Small intestine (tissue), 7 donors: Measurements from ENCODE around the gene TSPAN5. TPM values are rescaled to one million over a fixed set of nuclear protein-coding genes. Genes with fewer than 3 reads are reported as not detected.

ENCODE experiments used
- DNase-seq, 2 donors: peaks; one replicate each; pipeline versions ENCODE4 v3.0.0 to v3.0.0-alpha.2; 2013
- FAIRE-seq: peaks from 2 replicates; lab custom pipeline; 2012; peaks lifted over from hg19 to GRCh38; lab: Jason Lieb, UNC
- H3K27ac ChIP-seq, 3 donors: one replicate each; pipeline ENCODE4 v1.5.1; 2013; ENCODE audit warnings: low read length in 2 of 3, mild to moderate bottlenecking in 2 of 3, control low read depth in 1 of 3, inconsistent platforms in 1 of 3, low read depth in 1 of 3, moderate library complexity in 1 of 3
- H3K27me3 ChIP-seq, 3 donors: one replicate each; pipeline ENCODE4 v1.6.1; 2013; ENCODE audit warnings: low read length in 3 of 3, inconsistent platforms in 1 of 3; ENCODE audit not compliant: control insufficient read depth in 3 of 3, insufficient read depth in 3 of 3
- H3K36me3 ChIP-seq, 3 donors: one replicate each; pipeline ENCODE4 v1.6.1; 2013; ENCODE audit warnings: low read length in 3 of 3, inconsistent platforms in 1 of 3, low read depth in 1 of 3, mild to moderate bottlenecking in 1 of 3, moderate library complexity in 1 of 3; ENCODE audit not compliant: control insufficient read depth in 3 of 3, insufficient read depth in 2 of 3
- H3K4me1 ChIP-seq, 3 donors: one replicate each; pipeline ENCODE4 v1.6.1; 2013; ENCODE audit warnings: low read length in 2 of 3, inconsistent platforms in 1 of 3, low read depth in 1 of 3, mild to moderate bottlenecking in 1 of 3, moderate library complexity in 1 of 3; ENCODE audit not compliant: control insufficient read depth in 3 of 3, insufficient read depth in 2 of 3
- H3K4me3 ChIP-seq, 3 donors: one replicate each; pipeline ENCODE4 v1.5.1; 2013; ENCODE audit warnings: low read length in 3 of 3, control low read depth in 1 of 3, inconsistent platforms in 1 of 3, low read depth in 1 of 3, mild to moderate bottlenecking in 1 of 3, moderate library complexity in 1 of 3
- H3K9me3 ChIP-seq, 2 donors: one replicate each; pipeline ENCODE4 v1.6.1; 2013; ENCODE audit warnings: low read depth in 1 of 2, low read length in 1 of 2; ENCODE audit not compliant: control insufficient read depth in 2 of 2, insufficient read depth in 1 of 2
- WGBS, 3 donors: extraction: QIAGEN DNeasy Blood & Tissue Kit; methylation state at CpG; one replicate each; pipeline ENCODE4 v1.1.7; 2013; 5-methylcytosine and 5-hydroxymethylcytosine counted together
- polyA plus RNA-seq, 4 donors: library from polyadenylated mRNA; stranded (reverse) in 3 of 4; unstranded in 1 of 4; fragments of 200-250 nt in 3 of 4; fragments of 120-200 nt in 1 of 4; gene quantifications; one replicate each; pipeline versions ENCODE4 v1.2.1 to v1.2.3, GENCODE V29; 2013
- donor health status: healthy with polysubstance abuse.
- donor health status: control.
- donor health status: control.
- donor health status: Bipolar disorder and iron deficiency.
- donor health status: healthy.

Gene TSPAN5
- polyA plus RNA-seq, 4 donors: 0.67 to 4.9 (median 2.2) TPM

DNA sequence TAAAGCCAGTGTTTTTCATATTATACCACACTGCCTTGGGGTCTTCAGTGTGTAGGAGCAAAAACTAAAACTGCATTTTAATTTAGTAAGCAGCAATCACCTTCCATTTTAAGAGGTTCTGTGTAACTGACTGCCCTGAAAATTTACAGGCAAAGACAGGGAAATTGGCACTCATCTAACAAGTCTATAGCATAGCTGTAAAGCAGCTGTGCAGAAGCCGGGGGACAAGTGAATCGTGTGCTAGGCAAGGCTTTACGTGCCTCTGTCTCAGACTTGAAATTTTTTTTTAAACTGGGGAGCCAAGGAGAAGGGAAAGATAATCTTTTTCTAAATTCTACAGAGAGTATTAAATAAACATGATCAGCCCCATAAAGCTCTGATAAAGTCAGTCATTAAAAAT lies 39.7 kb downstream of the TSPAN5 start:
- Histone ChIP-seq H3K9me3 (no peaks in the 10 kb centered on the region), H3K27me3 (no peaks in the 10 kb centered on the region), H3K36me3 (no peaks in the 10 kb centered on the region), H3K4me1 (no peaks in the 10 kb centered on the region), H3K27ac (no peak overlapping the region), H3K4me3 (no peak overlapping the region)
- DNase-seq: no peak
- no peak for FAIRE-seq
- WGBS, 3 donors: 85 to 92% (median 91%) methylated on average over 3 of the region's 3 CpGs

DNA sequence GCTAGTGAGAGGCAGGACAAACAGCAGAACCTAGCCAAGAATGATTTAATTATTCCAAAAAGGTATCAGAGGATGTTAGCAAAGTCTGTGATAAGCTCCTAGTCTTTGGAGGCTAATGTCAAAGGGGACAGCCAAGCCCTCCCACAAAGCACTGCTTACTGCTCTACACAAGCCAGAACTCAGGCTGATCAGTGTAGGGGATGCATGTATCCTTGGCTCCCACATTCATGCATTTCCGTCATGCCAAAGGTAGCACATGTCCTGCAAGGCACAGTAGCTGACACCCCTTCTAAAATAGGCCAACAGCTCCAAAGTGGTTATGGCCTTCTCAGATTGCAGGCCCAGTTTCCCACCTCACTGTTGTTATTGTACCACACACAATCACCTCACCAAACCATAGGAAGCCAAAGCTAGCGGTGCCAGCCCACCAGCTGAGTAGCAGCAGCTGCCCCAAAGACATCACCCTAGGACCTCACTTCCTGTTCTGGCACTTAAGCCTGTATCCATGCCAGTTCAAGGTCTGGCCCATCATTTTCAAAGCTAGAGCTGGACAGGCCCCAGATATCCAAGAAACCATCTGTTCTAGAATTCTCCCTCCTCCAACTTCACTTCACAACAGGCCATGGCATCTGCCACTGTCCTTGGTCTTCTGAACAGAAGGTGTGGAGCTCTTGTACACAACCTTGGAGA lies 40.9 kb downstream of the TSPAN5 start:
- no peaks in the 10 kb centered on the region for H3K9me3 ChIP-seq
- 83 to 89% (median 86%) methylated on average over 2 of the region's 2 CpGs for WGBS, 3 donors
- no peak for DNase-seq
- no peaks in the 10 kb centered on the region for H3K36me3 ChIP-seq
- H3K4me3 ChIP-seq: no peak overlapping the region
- no peak overlapping the region for H3K27ac ChIP-seq
- no peaks in the 10 kb centered on the region for H3K27me3 ChIP-seq
- H3K4me1 ChIP-seq: no peaks in the 10 kb centered on the region
- FAIRE-seq: no peak

- H3K9me3 ChIP-seq: no peaks in the 10 kb centered on the region
- no peak overlapping the region for H3K4me3 ChIP-seq
- FAIRE-seq (no peak), DNase-seq (no peak)
- H3K27me3 ChIP-seq: no peaks in the 10 kb centered on the region
- H3K27ac ChIP-seq: no peak overlapping the region
- no peaks in the 10 kb centered on the region for H3K36me3 ChIP-seq
- no peaks in the 10 kb centered on the region for H3K4me1 ChIP-seq
- 86 to 93% (median 93%) methylated on average over 3 of the region's 3 CpGs for WGBS, 3 donors
Observed at GRCh38 chr4:98615991-98616390, 42.4 kb downstream of the TSPAN5 start.

- Histone ChIP-seq H3K27me3 (no peaks in the 10 kb centered on the region), H3K36me3 (no peaks in the 10 kb centered on the region), H3K4me3 (no peak overlapping the region), H3K4me1 (no peaks in the 10 kb centered on the region), H3K9me3 (no peaks in the 10 kb centered on the region), H3K27ac (no peak overlapping the region)
- WGBS, 3 donors: 70 to 88% (median 82%) methylated on average over 4 of the region's 4 CpGs
- no peak for DNase-seq
- no peak for FAIRE-seq
Observed at GRCh38 chr4:98614662-98615061, 43.7 kb downstream of the TSPAN5 start.

GRCh38 chr4:98614094-98614493 lies 44.3 kb downstream of the TSPAN5 start:
- no peak for FAIRE-seq
- no peak overlapping the region for H3K4me3 ChIP-seq
- no peaks in the 10 kb centered on the region for H3K9me3 ChIP-seq
- H3K27me3 ChIP-seq: no peaks in the 10 kb centered on the region
- no peak for DNase-seq
- H3K36me3 ChIP-seq: no peaks in the 10 kb centered on the region
- whole genome bisulfite sequencing, 3 donors: 93 to 96% (median 94%) methylated on average over 3 of the region's 3 CpGs
- H3K27ac ChIP-seq: no peak overlapping the region
- H3K4me1 ChIP-seq: no peaks in the 10 kb centered on the region

DNA sequence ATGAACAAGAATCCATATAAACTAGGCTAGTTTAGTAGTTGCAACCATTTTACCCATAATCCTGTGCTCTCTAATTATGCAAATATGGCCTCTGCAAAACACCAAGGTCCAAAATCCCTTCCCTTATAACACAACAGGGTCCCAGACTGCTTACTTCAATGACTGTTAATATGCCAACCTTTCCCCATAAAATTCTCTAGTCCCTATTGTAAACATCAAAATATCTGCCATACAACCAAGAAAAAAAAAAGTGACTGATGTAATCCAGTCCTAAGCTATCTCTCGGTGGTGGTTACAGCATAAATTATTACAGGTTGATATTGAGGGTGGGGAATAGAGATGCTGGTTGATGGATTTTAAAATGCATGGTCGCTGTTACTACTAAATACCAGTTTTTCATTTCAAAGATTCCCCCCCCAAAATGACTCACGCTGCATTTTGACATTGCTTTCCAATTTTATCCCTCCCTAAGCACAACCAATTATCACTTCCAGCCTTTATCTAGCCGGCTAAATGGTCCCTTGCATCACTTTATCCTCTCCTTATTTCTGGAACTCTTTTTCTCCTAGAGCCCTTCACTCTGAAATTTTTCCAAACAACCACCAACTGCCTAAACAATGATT lies 44.8 kb downstream of the TSPAN5 start:
- Histone ChIP-seq H3K27me3 (no peaks in the 10 kb centered on the region), H3K4me3 (no peak overlapping the region), H3K4me1 (no peaks in the 10 kb centered on the region), H3K9me3 (no peaks in the 10 kb centered on the region), H3K36me3 (no peaks in the 10 kb centered on the region), H3K27ac (no peak overlapping the region)
- 80 to 91% (median 82%) methylated on average over 4 of the region's 4 CpGs for WGBS, 3 donors
- DNase-seq (no peak), FAIRE-seq (no peak)

- Histone ChIP-seq H3K36me3 (no peaks in the 10 kb centered on the region), H3K4me1 (no peaks in the 10 kb centered on the region), H3K27me3 (no peaks in the 10 kb centered on the region), H3K4me3 (no peak overlapping the region), H3K9me3 (no peaks in the 10 kb centered on the region), H3K27ac (no peak overlapping the region)
- DNase-seq: no peak
- FAIRE-seq: no peak
- WGBS, 3 donors: 69 to 83% (median 74%) methylated on average over 11 of the region's 11 CpGs
Observed at GRCh38 chr4:98612318-98613250, 45.8 kb downstream of the TSPAN5 start.

- H3K27me3 ChIP-seq: no peaks in the 10 kb centered on the region
- no peak overlapping the region for H3K27ac ChIP-seq
- WGBS, 3 donors: 92 to 94% (median 94%) methylated on average over 6 of the region's 6 CpGs
- H3K4me1 ChIP-seq: no peaks in the 10 kb centered on the region
- no peaks in the 10 kb centered on the region for H3K36me3 ChIP-seq
- no peaks in the 10 kb centered on the region for H3K9me3 ChIP-seq
- no peak for FAIRE-seq
- no peak for DNase-seq
- H3K4me3 ChIP-seq: no peak overlapping the region
Observed at GRCh38 chr4:98611677-98612317, 46.6 kb downstream of the TSPAN5 start.
